Activated CD8-positive, alpha-beta T cell treated with anti-CD3 and anti-CD28 coated beads for 36 hours (primary cell): Measurements from ENCODE around the gene CYP1B1. TPM values are rescaled to one million over a fixed set of nuclear protein-coding genes. Genes with fewer than 3 reads are reported as not detected.

Experiments
- ATAC-seq: fragments of 200-7000 bp; cut with Tn5 transposase; one replicate; pipeline ENCODE4 v1.10.0; 2021; ENCODE audit warnings: mild to moderate bottlenecking, moderate library complexity
- CTCF ChIA-PET: fragments of 350-600 bp; sonication (Branson Sonifier 250); formaldehyde crosslinking; loops from one replicate; lab custom pipeline; 2021; ENCODE audit warnings: antibody characterized with exemption; lab: Charles Lee
- POLR2A ChIA-PET: fragments of 350-600 bp; sonication (Branson Sonifier 250); formaldehyde crosslinking; loops from one replicate; lab custom pipeline; 2021; ENCODE audit warnings: antibody characterized with exemption; lab: Charles Lee
- DNase-seq: peaks from one replicate; pipeline ENCODE4 v3.0.0-alpha.2; 2020
- H3K27ac Mint-ChIP-seq: one replicate; pipeline ENCODE4 v1.8.0; 2021; ENCODE audit warnings: mild to moderate bottlenecking, mixed read lengths
- H3K27me3 Mint-ChIP-seq: one replicate; pipeline ENCODE4 v1.8.0; 2021; ENCODE audit warnings: mixed read lengths
- H3K36me3 Mint-ChIP-seq: one replicate; pipeline ENCODE4 v1.8.0; 2021; ENCODE audit warnings: low read depth, mixed read lengths
- H3K4me1 Mint-ChIP-seq: one replicate; pipeline ENCODE4 v1.8.0; 2021; ENCODE audit warnings: low read depth, mixed read lengths
- H3K4me3 Mint-ChIP-seq: one replicate; pipeline ENCODE4 v1.8.0; 2021; ENCODE audit warnings: mild to moderate bottlenecking, moderate library complexity, mixed read lengths
- H3K9me3 Mint-ChIP-seq: one replicate; pipeline ENCODE4 v1.8.0; 2021; ENCODE audit warnings: mixed read lengths
- intact Hi-C: fragments of 100-400 bp; cut with micrococcal nuclease; formaldehyde crosslinking; loops from one replicate; pipeline ENCODE4 v1.10.0; 2022
- total RNA-seq, 2 experiments: library from RNA; stranded (reverse); gene quantifications; one replicate each; pipeline ENCODE4 v1.2.3, GENCODE V29; 2021
- TF ChIP-seq, protein P1 (sequence below): fragments of 200-600 bp; IDR thresholded peaks from one replicate; pipeline ENCODE4 v1.8.0; 2022; ENCODE audit warnings: antibody characterized with exemption, mild to moderate bottlenecking

CYP1B1 gene
- total RNA-seq, 2 experiments from 2014 or later = 2.2 to 3.6 TPM

GRCh38 chr2:38107738-38108410 is 31.9 kb upstream of the CYP1B1 start:
- peaks cover 5% of the 10 kb centered on the region for H3K9me3 Mint-ChIP-seq

GRCh38 chr2:38106405-38107094 is 30.6 kb upstream of the CYP1B1 start:
- ChIA-PET CTCF (interaction anchor here (0.5 to 2.1 kb wide), 5 partner anchors 9 to 30 kb away, joined by 3 to 9 read pairs (median 4); no protein-coding TSS in a partner anchor), POLR2A (interaction anchor here (0.6 to 1.1 kb wide), 2 partner anchors 31 to 124 kb away, joined by 3 read pairs; partner anchors contain the start of gene CYP1B1)
- no peak for DNase-seq
- TF ChIP-seq, protein P1, sequence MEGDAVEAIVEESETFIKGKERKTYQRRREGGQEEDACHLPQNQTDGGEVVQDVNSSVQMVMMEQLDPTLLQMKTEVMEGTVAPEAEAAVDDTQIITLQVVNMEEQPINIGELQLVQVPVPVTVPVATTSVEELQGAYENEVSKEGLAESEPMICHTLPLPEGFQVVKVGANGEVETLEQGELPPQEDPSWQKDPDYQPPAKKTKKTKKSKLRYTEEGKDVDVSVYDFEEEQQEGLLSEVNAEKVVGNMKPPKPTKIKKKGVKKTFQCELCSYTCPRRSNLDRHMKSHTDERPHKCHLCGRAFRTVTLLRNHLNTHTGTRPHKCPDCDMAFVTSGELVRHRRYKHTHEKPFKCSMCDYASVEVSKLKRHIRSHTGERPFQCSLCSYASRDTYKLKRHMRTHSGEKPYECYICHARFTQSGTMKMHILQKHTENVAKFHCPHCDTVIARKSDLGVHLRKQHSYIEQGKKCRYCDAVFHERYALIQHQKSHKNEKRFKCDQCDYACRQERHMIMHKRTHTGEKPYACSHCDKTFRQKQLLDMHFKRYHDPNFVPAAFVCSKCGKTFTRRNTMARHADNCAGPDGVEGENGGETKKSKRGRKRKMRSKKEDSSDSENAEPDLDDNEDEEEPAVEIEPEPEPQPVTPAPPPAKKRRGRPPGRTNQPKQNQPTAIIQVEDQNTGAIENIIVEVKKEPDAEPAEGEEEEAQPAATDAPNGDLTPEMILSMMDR = no peak
- Mint-ChIP-seq H3K9me3 (peaks cover 5% of the 10 kb centered on the region), H3K36me3 (peaks cover 1% of the 10 kb centered on the region), H3K27me3 (peaks cover 34% of the 10 kb centered on the region), H3K4me1 (peaks cover 16% of the 10 kb centered on the region), H3K27ac (peak overlapping the region; percentile 72), H3K4me3 (peak overlapping the region; percentile 41)
- ATAC-seq = peak; percentile 75
- intact Hi-C loops = no loop called here

More at GRCh38 chr2:38107738-38108410, 31.9 kb upstream of the CYP1B1 start:
- Mint-ChIP-seq H3K36me3 (peaks cover 1% of the 10 kb centered on the region), H3K27me3 (peaks cover 38% of the 10 kb centered on the region), H3K4me1 (peaks cover 16% of the 10 kb centered on the region), H3K27ac (no peak overlapping the region), H3K4me3 (no peak overlapping the region)
- DNase-seq (no peak), ATAC-seq (no peak)
- TF ChIP-seq, protein P1 = no peak
- POLR2A ChIA-PET = no interaction called here
- intact Hi-C loops = no loop called here
- CTCF ChIA-PET = interaction anchor here (0.8 to 0.9 kb wide), 2 partner anchors 8 to 31 kb away, joined by 3 to 4 read pairs; no protein-coding TSS in a partner anchor

GRCh38 chr2:38105922-38106321 is 30.0 kb upstream of the CYP1B1 start:
- TF ChIP-seq, protein P1 = no peak
- ChIA-PET POLR2A (interaction anchor here (1.1 kb wide), 1 partner anchor 30 kb away, joined by 3 read pairs; the partner anchor contains the start of gene CYP1B1), CTCF (interaction anchor here (0.8 to 2.1 kb wide), 4 partner anchors 8 to 29 kb away, joined by 3 to 9 read pairs (median 5); no protein-coding TSS in a partner anchor)
- Mint-ChIP-seq H3K27ac (no peak overlapping the region), H3K27me3 (peaks cover 32% of the 10 kb centered on the region), H3K4me3 (no peak overlapping the region), H3K36me3 (peaks cover 1% of the 10 kb centered on the region), H3K9me3 (peaks cover 5% of the 10 kb centered on the region), H3K4me1 (peaks cover 16% of the 10 kb centered on the region)
- no peak for ATAC-seq
- no peak for DNase-seq
- intact Hi-C loops = no loop called here

GRCh38 chr2:38104598-38104997 is 28.6 kb upstream of the CYP1B1 start:
- Mint-ChIP-seq H3K9me3 (peaks cover 5% of the 10 kb centered on the region), H3K4me1 (peaks cover 16% of the 10 kb centered on the region), H3K27ac (no peak overlapping the region), H3K4me3 (no peak overlapping the region), H3K36me3 (peaks cover 1% of the 10 kb centered on the region), H3K27me3 (peaks cover 38% of the 10 kb centered on the region)
- no peak for ATAC-seq
- no peak for DNase-seq
- TF ChIP-seq, protein P1 = no peak
- CTCF ChIA-PET = interaction anchor here (1.0 kb wide), 1 partner anchor 11 kb away, joined by 8 read pairs; no protein-coding TSS in a partner anchor
- POLR2A ChIA-PET = no interaction called here
- intact Hi-C loops = no loop called here
